GM19043 (cell line): Measurements from ENCODE around the gene OR2B2.

Experiments used
- ATAC-seq: cut with Tn5 transposase; IDR thresholded peaks from one replicate; pipeline ENCODE4 v1.9.1; 2021; ENCODE audit warnings: low read depth; ENCODE audit not compliant: unreplicated experiment

The OR2B2 gene

DNA sequence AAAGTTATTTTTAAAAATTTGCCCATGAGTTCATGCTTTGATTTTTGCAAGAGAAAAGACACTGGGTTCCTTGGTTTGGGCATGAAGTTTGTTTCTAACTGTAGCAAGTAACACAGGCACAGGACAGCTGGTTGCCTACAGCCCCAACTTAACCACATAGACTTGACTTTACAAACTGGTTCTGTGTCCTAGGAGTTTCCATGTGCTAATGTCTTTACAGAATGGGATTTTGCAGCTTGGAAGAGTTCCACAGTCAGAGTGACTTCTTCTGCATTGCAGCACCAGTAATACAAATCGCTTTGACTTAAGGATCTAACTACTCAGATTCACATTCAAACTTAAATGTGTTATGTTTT is 44.3 kb downstream of the OR2B2 start:
- no peak for ATAC-seq

DNA sequence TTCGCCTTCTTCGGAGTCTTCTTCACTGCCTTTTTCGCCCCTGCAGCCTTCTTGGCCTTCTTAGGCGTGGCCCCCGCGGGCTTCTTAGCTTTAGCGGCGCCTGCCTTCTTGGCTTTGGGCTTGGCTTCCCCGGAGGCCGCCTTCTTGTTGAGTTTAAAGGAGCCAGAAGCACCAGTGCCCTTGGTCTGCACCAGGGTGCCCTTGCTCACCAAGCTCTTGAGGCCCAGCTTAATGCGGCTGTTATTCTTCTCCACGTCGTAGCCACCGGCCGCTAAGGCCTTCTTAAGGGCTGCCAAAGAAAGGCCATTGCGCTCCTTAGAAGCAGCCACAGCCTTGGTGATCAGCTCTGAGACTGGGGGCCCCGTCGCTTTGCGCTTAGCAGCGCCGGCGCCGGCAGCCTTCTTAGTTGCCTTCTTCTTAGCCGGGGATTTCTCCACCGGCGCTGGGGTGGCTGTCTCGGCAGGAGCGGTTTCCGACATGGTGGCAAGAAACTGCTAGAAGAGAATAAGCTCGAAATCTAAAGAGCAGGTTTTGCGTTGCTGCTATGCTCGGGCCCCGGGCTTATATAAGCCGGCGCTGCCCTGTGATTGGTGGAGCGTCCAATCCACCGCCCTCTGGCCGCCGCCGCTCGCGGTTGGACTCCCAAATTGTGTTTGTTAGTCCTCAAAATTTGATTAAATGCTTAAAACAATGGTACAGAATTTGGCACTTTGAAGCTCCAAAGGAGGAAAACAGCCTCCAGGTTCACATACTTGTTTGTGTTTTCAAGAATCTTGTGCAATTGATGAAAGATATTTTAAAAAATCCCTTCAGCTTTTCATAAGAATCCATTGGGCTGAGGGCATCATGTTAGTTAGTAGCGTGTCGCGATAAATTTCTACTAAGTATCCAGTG is 44.9 kb downstream of the OR2B2 start:
- peak; percentile 23 for ATAC-seq

DNA sequence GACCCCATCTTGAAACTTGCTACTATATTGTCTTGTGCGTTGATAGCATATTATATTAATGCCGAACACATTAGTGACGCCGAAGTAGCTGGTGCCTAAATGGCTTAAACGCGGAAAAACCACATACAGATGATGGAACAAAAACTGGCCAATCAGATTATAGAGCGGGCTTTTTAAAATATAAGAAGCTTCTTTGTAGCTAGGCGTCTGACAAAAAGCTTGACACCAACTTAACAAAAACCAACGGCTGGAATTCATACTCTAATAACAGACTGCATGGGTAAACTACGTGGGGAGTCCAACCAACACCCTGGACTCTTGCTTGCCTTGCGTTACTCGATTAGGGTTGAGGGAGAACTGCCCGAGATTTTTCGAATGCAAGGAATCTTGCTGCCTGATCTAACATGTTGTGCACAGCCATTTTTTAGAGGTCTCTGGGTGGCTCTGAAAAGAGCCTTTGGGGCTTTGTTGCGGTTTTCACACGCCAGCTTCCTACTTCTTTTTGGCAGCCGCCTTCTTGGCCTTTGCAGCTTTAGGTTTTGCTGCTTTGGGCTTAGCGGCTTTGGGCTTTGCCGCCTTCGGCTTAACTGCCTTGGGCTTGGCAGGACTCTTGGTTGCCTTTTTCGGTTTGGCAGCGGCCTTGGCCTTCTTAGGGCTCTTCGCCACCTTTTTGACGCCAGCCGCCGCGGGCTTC is 45.7 kb downstream of the OR2B2 start:
- peak; percentile 16 for ATAC-seq

DNA sequence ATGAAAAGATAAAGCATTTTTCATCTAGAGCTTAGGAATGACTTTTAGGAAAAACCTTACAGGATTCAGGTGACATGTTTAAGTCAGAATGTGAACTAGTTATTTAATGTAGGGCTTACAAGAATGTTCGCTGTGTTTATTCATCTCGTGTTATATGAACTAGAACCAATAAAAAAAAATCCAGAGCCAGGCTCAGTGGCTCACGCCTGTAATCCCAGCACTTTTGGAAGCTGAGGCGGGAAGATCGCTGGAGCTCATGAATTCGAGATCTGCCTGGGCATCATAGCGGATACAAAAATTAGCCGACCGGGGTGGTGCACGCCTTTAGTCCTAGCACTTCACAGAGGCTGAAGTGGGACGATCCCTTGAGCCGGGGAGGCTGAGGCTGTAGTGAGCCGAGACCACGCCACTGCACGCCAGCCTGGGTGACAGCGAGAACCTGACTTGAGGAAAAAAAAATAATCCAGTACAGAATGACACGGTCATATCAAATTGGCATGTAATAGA is 46.3 kb downstream of the OR2B2 start:
- peak; percentile 20 for ATAC-seq

DNA sequence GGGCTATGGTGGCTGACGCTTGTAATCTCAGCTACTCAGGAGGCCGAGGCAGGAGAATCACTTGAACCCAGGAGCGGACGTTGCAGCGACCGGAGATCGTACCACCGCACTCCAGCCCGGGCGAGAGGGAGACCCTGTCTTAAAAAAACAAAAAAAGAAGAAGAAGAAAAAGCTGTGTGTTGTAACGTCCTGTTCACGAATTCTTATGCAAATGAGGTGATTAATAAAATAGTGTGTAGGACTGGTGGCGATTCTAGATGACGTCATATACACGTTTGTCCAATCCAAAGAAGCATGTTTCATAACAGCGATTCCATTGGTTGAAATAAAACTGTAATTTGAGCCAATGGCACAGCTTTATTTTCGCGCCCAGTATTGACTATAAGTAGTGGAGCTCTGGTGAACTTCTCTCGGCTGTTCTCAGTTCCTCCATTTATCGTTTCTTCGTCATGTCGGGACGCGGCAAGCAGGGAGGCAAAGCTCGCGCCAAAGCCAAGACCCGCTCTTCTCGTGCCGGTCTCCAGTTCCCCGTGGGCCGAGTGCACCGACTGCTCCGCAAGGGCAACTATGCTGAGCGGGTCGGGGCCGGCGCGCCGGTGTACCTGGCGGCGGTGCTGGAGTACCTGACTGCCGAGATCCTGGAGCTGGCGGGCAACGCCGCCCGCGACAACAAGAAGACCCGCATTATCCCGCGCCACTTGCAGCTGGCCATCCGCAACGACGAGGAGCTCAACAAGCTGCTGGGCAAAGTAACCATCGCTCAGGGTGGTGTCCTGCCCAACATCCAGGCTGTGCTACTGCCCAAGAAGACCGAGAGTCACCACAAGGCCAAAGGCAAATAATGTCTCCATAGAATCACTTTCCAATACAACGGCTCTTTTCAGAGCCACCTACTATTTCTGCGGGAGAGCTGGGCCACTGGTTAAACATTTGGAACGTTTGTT is 47.0 kb downstream of the OR2B2 start:
- peak; percentile 44 for ATAC-seq

DNA sequence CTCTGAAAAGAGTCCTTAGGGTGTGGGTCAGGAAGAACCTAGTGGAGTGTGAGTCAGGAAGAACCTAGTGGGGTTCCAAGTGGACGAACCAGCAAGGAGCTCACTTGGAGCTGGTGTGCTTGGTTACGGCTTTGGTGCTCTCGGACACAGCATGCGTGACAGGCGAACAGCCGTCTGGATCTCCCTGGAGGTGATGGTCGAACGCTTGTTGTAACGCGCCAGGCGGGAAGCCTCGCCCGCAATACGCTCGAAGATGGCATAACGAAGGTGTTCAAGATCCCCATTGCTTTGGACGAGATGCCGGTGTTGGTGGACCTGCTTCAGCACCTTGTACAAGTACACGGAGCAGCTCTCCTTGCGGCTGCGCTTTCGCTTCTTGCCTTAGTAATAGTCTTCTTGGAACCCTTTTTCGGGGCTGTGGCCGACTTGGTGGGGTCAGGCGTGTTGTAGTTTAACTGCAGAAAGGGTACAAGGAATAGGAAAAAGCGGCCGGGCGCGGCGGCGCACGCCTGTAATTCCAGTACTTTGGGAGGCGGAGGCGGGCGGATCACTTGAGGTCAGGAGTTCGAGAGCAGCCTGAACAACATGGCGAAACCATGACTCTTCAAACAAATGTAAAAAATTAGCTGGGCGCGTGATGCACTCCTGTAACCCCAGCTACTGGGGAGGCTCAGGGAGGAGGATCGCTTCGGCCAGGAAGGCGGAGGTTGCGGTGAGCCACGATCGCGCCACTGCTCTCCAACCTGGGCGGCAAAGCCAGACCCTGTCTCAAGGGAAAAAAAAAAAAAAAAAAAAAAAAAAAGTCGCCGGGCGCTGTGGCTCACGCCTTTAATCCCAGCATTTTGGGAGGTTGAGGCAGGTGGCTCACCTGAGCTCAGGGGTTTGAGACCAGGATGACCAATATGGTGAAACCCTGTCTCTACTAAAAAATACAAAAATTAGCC is 48.0 kb downstream of the OR2B2 start:
- no peak for ATAC-seq

DNA sequence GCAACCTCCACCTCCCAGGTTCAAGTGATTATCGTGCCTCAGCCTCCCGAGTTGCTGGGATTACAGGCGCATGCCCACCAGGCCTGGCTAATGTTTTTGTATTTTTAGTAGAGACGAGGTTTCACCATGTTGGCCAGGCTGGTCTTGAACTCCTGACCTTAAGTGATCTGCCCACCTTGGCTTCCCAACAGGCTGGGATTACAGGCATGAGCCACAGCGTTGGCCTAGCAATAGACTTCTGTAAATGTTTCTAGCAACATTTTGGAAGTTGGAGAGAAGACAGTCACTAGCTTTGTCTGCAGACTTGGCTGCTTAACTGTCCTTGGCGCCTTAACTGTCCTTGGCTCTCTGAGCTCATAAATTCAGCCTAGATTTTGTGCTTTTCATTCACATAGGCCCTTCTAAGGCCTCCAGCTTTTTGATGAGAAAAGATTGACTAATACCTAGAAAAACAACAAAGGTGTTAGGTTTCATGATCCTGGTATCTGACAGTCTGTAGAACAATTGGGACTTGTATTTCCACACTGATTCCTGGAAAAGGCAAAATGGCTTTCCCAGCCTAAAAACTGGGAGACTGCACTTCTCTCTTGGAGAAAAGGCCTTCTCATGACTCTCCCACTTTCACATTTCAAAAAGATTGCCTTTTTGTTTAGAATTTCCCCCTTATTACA is 49.7 kb downstream of the OR2B2 start:
- ATAC-seq, result no peak

DNA sequence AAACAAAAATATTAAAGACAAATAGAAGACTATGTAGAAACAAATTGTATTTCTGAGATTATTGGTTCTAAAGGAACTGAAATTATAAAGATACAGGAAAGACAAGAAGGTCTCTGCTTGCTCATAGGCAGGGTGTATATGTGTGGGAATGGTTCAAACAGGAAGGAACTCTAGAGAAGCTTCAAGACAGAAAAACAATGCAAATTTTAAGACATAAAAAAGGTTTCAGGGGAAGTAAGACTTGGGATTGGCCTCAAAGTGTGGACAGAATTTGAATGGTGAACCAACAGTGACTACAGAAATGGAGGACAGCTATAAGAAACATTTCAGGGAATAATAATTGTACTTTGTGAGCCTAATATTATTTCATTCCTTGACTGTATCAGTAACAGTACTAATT is 50.3 kb downstream of the OR2B2 start:
- no peak for ATAC-seq

DNA sequence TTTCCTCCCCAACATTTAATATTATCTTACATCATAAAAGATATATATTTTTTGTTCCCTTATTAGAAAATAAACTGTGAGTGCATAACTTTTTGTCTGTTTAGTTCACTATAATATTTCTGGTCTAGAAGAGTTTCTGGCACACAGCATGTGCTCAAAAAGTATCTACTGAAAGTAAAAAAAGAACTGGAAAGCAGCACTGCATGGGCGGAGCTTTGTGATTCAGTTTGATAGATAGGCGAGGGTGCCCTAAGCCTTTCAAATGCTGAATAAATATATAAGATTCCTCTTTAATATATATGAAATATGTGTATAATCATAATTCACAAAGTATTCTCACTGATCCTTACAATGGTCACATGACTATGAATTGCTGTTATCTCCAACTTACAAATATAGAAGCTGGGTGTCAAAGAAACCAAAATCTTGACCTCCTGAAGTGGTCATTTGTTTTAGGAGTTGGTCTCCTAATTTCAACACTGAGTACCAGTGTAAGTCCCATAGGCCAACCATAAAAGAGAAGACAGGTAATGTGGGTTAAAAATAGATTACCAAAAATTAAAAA is 50.8 kb downstream of the OR2B2 start:
- ATAC-seq, result no peak
